GM21529 (cell line): ENCODE measurements around the gene SQOR.

ENCODE experiments used
- ATAC-seq: cut with Tn5 transposase; IDR thresholded peaks from one replicate; pipeline ENCODE4 v1.9.1; 2021; ENCODE audit not compliant: unreplicated experiment

SQOR gene

DNA sequence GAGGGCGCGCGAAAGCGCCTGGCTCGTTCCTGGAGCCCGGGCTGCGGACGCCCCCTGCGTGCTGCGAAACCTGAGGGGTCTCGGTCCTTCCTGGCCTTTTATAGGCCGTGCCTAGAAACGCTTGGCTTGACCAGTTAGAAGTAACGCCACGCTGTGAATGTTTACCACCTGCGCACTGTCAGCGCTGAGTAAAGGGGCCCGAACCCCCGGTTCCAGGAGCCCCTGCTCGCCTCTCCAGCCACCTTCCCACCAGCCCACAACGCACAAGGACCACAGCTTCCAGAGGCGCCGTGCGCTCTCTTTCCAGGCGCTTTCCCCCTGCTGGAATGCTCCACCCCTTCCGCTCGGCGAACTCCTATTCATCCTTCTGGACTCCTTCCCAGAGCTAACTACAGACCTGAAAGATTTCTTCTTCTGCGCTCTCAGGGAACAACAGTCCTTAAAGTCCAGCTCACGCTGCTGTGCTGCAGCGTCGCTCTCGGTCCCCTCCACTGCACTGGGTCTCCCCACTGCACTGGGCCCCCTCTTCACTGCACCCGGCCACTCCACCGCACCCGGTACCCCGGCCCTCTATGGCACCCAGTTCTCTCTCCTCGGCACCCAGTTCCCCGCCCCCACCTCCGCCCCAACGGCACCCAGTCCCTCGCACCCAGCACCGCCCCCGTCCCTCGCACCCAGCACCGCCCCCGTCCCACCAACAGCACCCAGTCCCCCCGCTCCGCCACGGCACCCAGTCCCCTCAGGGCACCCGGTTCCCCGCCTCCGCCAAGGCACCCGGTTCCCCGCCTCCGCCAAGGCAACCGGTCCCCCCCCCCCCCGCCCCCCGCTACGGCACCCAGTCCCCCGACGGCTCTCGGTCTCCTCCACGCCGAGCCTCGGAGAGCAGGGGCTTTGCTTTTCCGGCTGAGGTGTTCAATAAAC lies 69.8 kb downstream of the SQOR start:
- ATAC-seq, result no peak

DNA sequence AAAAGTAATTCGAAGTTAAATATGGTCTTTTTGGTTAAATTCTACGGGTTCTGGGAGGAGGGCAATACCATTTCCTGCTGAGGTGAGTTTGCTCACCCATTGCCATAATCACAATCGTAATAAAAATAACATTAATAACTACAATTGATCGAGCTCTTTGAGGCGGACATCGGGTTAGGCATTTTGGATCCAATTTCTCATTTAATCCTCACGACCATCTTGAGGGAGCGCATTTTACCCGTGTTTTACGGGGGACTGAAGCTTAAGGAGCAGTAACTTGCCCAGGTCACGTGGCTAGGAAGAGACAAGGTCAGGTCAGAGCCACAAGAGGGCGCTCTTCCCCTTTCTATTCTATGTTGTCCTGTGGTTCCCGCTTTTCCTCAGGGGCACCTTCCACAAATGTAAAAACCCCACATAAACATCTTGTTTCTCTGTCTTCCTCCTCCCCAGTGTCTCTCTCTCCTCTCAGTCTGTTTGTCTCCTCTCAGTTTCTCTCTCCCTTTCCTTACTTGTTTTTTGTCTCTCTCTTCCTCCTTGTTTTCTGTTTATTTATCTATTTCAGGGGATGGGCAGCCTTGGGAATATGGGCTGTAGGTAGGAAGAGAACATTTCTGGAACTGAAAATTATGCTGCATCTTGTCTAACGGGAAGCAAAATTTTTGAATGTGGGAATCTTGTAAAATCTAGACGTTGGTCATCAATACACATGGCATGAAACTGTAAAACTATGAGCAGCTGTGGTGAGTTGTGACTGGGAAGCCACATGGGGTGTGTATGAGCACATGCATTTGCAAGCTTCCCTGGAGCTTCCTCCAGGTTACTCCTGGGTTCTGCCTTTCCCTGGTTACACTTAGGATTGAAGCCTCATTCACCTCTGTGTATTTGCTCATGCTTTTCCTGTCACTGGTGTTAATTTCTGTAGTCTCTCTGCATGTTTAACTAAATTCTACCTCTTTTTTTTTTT lies 71.0 kb downstream of the SQOR start:
- ATAC-seq, result peak; percentile 89

DNA sequence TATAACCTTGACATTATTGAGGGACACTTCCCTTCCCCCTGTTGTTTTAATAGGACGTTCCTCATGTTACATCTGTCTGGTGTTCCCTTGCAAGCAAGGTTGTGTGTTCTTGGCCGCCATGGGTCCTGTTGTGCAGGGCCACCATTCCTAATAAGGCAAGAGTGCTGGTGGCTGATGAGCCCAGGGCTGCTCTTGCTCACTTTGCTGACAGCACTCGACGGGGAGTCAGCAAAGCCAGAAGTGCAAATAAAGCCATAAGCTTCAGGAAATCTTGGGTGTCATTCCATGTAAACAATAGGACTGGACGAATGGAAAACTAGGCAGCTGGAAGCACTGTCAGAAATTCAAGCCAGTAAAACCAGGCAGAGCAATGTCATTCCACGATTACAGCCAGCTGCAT lies 75.8 kb downstream of the SQOR start:
- ATAC-seq, result no peak

DNA sequence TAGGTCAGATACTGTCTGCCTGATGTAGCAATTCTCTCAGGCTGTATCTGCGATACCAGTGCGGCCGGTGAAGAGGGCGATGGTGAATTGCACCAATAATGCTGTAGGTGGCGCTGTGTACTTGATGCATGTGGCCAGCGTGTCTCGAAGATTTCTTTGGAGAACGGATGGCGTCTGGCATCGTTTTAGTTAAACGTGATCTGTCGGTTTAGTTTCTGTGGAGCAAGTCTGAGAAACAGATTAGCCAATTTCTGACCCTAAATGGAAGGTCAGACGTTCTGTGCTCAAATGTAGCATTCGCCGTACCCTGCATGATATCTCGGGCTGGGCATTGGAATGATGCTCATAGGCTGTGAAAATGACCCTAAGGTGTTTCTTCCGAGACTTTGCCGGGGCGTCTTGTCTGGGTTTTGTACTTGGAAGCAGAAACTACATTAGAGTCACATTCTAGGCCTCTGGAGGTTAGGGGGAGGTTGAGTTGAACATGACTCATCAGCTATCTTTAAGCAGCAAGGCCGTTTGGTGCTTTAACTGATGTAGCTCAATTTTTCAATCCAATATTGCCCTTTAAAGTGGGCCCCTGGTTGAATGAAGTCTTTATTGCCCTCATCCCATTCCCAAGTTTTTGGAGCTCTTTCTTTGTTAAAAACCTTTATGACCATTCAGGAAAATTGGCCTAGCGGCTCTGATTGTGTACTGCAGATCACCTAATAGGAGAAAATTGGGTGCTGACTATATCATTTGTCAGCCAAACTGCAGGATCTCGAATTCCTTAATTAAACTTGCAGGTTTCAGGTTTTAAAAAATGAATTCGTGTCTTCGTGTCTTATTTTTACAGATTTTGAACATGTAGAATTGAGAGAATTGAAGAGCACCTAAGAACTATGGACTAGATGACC lies 80.0 kb downstream of the SQOR start:
- ATAC-seq, result peak; percentile 66

DNA sequence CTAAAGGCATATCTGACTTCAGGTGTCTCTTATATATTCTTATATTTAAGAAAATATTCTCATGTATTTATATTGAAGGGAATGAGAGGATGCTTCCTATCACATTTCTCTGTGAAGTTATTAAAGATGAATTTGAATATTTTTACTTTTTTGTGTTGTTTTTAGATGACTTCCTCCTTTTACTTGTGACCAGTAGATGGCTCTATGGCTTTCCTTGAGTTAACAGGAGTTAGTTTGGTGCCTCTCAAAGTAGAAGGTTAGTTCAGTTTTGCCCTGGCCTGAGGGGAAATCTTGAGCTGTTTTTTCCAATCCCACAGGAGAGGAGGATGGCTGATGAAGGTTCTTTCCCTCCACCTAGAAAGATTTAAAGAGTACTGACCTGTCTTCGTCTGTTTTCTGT lies 80.7 kb downstream of the SQOR start:
- ATAC-seq, result no peak

DNA sequence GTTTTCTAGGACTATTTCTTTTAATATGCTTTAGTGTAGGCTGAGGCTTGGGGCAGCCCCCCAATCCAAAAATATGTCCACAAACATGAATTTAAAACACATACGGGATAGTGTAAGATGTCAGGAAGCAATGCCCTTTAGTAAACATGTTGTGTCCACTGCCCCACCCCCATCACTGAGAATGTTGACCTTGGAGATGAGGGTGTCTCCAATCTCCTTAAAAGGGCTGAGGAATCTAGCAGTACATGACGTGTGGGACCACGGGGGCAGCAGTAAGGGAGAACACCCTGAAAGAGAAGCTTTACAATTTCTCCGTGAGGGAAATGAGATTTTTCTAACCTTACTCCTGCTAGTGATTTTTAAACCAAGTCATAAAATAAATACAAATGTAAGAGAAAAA lies 84.7 kb downstream of the SQOR start:
- ATAC-seq, result no peak

DNA sequence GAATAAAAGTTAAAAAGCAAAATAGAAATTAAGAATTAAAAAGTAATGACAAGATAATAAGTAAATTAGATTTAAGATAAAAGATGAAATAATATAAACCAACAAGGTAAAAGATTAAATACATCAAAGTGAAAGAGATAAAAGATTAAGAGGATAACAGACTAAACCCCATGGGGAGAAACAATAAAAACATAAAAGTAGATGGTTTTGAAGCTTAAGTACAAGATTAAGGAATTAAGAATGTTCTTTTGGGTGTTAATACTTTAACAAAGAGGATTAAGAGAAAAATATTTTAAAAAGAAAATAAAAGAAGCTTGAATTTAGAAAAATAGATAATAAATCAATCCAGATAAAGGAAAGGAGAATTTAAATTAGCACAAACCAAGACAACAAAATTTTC lies 85.4 kb downstream of the SQOR start:
- ATAC-seq, result no peak

DNA sequence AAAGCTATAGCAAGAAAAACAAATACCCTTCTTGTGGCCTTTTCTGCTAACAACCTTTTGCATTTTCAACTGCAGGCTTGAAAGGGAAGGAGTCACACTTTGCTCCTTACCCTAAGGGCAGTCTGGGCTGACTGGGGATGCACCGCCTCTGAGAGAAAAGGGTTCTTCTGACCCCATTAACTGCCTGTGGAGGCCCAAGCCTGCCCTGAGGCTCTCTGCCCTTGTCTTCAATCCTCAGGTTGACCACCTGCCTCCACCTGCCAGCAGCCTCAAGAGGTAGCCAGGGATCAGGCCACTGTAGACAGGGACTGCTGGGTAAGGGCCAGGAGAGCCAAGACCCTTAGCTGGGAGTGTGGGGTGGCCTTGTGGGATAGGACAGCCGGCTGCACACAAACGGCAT lies 93.8 kb downstream of the SQOR start:
- ATAC-seq, result no peak

DNA sequence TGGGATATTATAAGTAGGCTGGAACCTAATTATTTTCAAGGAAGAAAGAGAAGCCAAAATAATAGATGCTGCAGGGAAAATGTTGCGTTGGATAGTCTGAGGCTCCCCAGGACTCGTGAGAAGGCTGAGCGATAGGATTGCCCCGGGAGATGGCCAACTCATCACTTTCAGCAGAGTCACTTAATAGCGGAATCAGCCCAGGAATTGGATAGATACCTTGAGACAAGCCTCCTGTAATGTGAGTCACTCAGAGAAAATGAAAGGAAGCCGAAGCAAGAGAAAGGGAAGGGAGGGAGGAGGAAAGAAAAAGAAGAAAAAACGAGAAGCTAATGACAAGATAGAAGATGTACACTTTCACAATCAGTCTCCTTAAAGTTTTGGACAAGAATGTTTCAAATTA lies 94.3 kb downstream of the SQOR start:
- ATAC-seq, result no peak

DNA sequence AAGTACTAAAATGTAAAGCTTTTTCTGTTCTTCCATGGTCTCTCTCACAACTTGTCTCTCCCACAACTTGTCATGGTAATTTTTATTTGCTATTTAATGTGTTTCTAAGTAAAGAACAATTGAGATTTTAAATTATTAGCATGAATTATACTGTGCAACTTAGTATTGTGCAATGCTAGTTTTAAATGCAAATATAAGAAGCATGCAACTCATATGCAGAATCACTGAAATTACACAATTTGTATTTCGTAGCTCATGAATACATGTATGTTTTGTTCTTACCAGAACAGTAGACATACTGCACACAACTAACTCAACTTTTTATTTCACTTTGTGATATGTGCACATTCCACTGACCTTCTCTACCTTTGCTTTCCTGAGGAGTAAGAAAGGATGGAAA lies 96.5 kb downstream of the SQOR start:
- no peak for ATAC-seq

DNA sequence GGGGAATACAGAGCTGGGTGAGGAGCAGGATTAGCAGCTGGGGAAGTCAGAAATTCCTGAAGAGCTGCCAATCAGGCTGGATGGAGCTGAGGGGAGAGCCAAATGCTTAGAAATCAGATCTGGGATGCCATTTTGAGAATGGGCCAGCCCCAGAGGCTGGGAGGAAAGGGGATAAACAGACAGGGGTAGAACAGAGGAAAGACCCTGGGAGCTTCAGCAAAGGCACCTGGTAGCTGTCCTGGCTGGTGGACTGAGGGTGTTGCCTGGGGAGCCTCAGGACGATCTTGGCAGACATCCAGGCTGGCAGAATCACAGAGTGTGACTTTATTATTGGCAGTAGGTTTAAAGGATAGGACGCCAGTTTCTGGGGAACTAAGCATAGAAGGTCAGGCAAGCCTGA lies 97.8 kb downstream of the SQOR start:
- ATAC-seq, result no peak

DNA sequence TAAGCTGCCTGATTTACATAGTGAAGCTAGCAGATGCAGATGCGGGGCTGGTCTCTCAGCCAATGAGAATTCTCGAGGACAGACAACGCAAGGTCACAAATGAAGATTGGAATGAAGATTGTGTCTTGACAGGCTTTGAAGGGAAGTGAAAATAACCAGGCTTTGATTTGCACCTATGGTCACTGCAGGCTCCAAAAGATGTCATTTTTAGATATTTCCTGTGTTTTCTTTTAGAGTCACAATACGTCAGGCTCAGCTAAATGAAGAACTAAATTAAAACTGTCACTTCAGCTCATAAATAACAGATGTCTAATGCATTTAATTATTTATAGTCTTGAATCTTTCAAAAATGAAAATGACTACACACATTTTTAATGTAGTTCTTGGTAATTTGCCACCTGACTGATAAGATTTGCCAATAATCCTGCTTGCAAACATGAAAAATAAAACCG lies 99.5 kb downstream of the SQOR start:
- ATAC-seq, result no peak
